Measurements from ENCODE around the gene ABCC9.

ABCC9 gene

GRCh38 chr12:21751517-21751916 lies 189.7 kb downstream of the ABCC9 start:
- DNase-seq (ENCODE audit: low spot score) = no peak
- Mint-ChIP-seq H3K9me3 (no peaks in the 10 kb centered on the region), H3K4me3 (no peak overlapping the region), H3K4me1 (ENCODE audit: low read depth) (no peaks in the 10 kb centered on the region), H3K27ac (no peak overlapping the region), H3K27me3 (ENCODE audit: low read depth) (no peaks in the 10 kb centered on the region), H3K36me3 (ENCODE audit: low read depth) (no peaks in the 10 kb centered on the region)
